Cerebellar nuclear complex (tissue), 1 donor: ENCODE results near the gene IL15RA.

Experiments
- DNase-seq, 2 experiments: peaks; one replicate each; lab custom pipeline; 2025; lab: John Stamatoyannopoulos, UW

Gene IL15RA, protein sequence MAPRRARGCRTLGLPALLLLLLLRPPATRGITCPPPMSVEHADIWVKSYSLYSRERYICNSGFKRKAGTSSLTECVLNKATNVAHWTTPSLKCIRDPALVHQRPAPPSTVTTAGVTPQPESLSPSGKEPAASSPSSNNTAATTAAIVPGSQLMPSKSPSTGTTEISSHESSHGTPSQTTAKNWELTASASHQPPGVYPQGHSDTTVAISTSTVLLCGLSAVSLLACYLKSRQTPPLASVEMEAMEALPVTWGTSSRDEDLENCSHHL

DNA sequence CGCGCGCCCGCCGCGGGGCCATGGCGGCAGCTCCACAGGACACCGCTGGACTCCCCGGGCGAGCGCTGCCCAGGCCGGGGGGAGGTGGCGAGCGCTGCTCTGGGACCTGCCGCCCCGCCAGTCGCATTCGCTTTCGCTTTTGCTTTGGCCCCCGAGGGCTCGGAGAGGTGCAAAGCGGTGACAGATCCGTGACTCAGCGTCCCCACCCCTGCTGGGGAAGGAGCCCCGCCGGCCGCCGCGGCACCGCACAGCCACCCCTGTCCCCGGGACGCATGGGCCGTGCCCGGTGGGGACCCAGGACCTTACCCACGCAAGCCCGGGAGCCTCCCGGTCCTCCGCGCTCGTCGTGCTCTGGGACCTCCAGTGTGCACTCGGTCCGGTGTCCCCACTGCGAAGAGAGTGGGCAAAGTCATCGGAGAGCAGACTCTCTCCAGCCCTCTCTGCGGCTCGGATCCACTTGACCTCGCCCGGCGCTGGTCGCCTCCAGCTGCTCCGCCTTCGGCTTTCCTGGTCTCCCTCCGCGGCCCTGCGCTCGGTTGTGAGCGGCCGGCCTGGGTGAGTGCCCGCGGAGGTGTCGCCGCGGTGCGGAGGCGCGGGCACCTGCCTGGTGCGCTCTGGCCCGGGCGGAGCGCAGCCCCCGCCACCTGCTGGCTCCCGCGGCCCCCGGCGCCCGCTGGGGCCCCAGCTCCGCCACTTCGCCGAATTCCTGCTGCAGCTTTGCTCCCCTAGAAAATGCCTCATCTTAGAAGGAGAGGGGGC, at the start of gene IL15RA:
IL15RA (minus strand) TSS at position 73 of the 759 bp plus-strand sequence; CDS start at position 22, 51 bp downstream.
- no peak for DNase-seq

DNA sequence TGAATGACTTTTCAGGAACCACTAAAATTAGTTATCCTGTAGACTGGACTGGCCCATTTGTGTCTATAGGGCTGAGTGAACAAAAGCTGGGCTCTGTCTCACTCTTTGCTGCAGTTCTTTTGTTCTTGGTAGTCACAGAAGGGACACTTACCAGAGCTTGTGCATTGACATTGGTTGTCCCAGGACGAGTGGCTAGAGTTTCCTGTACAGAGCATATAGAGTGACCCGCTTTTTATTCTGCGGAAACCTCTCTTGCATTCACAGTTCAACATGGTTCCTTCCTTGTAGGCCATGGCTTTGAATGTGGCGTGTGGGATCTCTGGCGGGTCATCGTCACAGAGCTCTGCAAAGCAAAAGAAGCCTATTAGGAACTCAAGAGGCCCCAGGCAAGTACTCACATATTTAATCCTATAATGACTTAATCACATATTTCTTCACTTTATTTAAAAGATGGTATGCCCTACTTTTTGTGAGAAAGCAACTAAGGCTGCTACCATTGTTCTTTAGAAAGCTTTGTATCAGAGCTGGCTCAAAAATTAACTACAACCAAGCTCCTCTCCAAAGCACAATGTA, 48.4 kb upstream of the IL15RA start:
- DNase-seq, result no peak

DNA sequence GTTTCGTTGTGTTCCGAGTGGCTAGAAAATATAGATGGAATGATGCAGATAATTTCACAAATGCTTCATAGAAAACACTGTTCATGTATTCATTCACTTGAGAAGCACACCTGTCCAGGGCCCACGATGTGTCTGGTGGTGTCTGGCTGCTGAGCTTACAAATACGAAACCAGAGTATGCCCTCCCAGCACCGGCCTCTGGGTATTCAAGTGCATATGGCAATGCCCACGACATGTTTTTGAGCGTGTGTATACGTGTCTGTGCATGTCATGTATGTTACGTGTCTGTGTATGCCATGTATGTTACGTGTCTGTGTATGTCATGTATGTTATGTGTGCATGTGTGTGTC, 47.0 kb upstream of the IL15RA start:
- DNase-seq, result no peak

DNA sequence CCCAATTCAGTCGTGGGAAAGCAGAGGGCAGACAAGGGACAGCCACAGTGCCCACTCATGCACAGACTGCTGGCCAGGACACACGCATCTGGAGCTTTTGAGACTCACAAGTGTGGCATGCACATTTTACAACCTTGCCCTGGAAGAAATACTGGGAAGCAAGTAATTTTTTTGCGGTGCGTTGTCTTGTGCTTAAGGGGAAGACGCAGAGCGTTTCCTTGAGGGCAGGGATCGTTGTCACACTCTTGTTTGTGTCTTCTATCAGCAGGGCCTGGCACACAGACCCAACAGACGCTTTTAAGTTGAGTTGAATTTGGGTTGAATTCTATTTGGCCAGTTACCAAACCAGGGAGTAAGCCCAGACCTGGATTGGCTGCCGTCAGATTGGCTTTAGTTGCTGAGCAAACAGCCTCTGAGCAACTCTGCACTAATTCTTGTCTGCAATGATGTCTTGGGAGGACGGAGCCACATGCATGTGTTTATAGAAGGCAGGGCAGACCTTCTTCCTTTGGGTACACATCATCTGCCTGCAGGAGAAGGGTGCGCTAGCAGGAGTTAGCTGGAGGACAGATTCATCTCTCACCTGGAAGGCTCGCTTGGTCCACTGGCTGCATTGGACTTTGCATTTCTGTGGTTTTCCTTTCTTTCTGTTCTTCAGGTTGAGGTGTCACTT, 46.5 kb upstream of the IL15RA start:
- DNase-seq, result no peak

DNA sequence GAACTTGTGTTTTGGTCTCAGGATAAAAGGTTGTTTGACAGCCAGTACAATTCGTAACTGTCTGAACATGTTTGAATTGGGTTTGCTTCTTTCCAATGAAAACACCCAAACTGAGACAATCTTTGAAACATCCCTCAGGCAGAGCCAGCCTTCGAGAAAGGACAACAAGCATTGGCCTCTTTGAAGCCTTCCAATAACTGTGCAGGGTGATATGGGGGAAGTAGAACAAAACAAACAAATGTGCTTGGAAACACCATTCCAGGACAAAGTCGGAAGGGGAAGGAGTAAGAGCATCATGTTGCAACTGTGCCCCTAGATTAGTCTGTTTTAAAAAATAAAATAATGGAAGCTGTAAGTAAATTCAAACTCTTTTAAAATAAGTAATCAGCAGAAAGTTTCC, 45.3 kb upstream of the IL15RA start:
- DNase-seq, result no peak

DNA sequence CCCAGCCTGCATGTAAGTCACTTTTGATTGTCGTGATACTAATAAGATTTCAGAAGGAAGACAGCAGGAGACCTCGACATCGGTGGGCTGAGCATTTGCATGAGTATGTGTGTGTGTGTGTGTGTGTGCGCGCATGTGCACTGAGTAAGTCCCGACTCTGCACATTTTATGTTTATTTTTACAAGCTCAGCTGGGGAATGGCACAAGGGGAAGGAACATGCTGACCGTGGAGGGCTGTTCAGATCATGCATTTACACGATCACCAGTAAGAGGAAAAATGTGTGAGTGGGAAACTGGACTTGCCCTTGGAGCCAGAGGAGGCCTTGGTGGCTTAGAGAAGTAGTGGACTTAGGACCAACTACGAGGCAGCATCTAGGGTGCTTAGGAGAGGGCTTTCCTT, 43.5 kb upstream of the IL15RA start:
- DNase-seq, result no peak

DNA sequence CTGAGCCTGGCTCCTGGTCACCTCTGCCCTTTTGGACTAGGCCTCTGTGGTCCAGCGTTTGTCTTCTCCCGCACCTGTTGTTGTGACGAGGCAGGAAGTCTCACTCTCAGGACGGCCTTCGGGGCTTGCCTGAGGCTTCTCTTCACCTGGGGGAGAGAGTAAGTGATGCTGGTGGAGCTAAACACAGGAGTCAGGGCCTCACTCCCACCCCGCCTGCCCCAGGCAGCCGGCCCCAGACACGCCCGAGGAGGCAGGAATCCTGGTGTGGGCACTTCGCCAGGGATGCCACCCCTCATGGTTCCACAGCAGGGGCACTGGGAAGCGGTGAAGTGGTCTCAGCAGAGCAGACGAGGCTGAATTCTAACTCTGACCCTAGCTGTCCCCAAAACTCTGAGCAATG, 42.5 kb upstream of the IL15RA start:
- DNase-seq, result no peak

DNA sequence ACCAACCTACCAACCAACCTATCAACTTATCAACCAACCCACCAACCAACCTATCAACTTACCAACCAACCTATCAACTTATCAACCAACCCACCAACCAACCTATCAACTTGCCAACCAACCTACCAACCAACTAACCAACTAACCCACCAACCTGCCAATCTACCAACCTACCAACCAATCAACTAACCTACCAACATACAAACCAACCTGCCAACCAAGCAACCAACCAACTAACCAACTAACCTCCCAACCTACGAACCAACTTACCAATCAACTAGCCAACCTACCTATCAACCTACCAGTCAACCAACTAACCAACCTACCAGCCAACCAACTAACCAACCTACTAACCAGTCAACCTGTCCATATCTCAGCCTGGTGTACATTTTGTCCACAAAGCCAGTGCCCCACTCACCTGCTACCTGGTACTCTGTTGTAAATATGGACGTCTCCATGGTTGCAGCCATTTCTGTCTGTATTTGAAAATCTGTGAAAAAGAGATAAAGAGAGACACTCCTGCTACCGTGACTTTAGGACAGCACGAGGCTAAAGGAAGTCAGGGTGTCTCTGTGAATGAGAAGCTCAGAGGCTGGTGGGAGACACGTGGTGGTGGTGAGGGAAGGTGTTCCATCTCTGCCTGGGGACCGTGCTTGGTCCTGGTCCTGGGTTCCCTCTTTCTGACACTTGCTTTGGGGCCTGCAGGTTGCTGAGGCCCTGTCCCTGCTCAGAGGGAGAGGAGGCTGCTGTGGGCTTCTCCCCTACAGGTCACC, 41.9 kb upstream of the IL15RA start:
- no peak for DNase-seq

DNA sequence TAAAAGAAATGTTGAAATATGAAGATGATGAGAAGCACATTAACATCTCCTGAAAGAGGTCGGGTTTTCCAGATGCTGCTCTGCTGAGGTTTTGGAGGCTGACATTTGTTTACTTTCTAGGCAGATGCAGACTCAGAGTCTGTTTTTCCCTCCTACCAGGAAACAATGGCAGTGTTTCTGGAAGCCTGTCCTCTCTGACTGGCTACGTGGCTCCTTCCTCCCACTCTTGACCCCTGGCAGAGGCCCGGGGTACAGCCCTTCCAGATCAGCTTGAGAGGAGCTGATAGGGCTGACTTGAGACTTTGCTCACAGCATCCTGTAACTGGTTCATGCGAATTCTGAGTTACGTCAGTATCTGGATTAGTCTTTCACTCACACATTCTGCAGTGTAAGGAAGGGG, 41.1 kb upstream of the IL15RA start:
- no peak for DNase-seq

DNA sequence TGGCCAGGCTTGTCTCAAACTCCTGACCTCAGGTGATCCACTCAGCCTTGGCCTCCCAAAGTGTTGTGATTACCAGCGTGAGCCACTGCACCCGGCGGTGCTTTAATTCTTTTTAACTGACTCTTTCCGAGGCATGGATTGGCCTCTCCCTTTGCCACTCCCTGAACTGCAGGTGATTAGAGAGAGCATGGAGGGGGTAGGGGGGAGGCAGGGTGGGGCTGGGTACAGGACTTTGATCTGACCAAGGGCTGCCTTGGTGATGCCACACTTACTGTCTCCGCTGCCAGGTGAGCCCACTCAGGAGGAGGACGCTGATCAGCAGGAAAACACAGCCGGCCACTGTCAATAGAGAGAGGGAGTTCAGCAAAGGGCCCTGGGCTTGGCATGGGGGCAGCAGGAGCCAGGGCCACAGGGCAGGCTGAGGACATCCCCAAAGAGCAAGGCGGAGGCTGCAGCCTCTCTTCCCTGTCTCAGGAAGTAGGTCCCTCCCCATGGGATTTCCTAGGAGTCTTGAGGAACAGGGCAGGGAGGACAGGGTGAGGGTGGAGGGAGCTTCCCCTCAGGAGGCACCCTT, 40.5 kb upstream of the IL15RA start:
- DNase-seq, result no peak

DNA sequence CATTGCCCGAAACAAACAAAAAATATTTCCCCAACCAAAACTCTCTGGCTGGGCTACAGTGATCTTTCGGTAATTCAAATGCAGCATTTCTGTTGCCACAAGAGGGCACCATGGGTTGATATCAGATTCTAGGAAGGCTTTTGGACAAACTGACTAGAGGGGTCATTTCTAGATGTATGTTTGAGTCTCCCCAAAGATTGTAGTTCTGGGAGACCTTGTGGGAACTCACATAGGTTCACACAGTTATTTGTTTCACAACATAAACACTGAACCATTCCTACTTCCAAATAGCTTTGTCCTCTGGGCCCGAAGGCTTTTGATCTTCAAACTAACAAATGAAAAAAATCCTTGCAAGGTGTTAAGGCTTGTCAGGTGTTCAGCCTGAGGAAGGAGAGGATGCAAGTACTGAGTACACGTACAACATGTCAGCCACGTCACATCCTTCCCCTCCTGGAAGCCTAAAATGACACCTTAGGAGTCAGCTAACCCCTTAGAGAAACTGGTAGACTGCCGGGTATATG, 37.0 kb upstream of the IL15RA start:
- DNase-seq, result no peak

DNA sequence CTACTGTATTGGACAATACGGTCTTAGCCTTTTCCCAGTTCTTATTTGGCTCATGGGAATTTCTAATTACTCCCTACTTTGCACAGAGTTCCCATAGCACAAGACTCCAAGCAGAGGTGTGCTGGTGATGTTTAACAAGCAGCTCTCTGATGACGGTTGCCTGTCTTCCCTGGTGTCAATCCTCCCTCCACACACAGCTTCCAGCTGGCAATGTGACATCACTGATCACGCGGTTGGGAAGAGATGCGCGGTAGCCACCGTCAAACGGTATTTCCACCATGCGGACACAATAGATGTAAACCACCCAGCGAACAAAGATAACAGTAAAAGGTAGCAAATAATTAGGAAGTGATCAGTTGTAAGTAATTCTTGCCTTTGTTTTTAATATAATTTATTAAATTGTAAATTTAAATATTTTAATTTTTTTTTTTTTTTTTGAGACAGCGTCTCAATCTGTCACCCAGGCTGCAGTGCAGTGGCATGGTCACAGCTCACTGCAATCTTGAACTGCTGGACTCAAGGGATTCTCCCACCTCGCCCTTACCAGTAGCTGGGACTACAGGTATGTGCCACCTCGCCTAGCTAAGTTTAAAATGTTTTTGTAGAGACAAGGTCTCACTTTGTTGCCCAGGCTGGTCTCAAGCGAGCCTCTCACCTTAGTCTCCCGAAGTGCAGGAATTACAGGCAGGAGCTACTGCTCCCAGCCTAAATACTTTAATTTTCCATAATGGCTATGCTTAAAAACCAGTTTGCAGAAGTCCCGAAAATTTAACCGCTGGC, 36.3 kb upstream of the IL15RA start:
- no peak for DNase-seq

DNA sequence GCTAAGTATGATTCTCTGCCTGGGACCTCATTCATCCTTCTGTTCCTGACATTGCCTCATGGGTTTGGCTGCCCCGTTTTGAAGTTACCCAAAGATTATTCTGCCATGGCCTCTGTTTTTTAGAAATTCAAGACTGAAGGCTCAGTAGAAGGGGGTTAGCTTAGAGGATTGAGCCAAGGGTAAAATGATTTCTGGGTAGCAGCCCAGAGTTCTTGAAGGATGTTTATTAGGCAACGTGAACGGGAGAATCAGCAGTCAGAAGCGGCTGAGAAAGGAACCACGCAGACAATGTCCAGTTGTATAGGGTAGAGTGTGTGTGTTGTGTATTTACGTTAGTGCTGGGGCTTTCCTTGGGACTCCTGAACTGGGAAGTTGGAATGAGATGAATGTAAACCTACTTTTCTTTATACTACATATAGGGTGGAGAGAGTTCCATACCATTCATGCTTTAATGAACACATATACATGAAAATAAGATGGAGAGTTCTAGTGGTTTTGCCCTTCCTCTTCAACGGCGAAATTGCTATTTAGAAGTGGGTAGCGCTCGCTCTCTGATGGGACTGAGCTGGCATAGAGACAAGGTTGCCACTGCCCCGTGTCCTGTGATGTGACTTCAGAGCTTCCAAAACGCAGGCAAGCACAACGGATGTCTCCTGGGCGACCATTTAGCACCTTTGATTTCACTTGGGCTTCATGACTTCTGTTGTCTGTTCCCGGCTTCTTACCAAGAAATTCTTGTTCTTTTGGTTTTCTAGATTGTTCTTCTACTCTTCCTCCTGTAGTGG, 35.0 kb upstream of the IL15RA start:
- no peak for DNase-seq

DNA sequence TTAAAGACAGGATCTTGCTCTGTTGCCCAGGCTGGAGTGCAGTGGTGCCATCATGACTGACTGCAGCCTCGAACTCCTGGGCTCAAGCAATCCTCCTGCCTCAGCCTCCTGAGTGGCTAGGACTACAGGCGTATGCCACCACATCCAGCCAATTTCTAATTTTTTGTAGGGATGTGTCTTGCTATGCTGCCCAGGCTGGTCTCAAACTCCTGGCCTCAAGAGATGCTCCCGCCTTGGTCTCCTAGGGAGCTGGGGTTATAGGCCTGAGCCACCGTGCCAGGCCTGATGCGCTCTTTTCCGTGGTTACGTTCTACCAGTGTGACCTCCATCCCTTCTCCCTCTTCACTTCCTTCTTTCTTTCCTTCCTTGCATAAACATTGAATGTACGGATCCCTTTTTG, 34.2 kb upstream of the IL15RA start:
- no peak for DNase-seq

DNA sequence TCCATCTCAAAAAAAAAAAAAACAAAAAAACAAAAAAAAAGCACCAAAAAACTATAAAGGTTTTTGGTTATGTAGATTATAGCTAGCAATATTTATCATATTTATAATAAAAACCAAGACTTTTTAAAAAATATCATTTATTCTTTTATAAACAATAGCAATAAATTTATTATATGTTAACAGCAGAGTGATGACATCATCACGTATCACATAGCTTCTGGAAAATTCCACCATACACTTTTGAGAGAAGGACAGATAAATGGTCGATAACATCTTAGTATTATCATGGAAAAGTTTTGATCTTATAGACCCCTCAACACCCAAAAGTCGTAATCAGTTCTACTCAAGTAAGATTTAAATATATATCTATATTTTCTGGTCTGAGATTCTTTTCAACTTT, 33.2 kb upstream of the IL15RA start:
- DNase-seq, result no peak

DNA sequence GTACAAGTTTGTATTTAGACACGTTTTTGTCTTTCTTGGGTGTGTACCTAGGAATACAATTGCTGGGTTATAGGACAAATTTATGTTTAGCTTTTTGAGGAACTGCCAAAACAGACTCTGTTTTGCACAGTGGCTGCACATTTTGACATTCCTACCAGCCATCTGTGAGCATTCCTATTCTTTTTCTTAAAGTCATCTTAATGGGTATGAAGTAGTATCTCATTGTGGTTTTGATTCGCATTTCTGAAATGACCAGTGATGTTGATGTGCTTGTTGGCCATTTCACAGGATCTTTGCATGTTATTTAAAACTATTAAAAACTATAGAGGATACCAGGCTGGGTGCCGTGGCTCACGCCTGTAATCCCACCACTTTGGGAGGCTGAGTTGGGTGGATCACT, 32.6 kb upstream of the IL15RA start:
- no peak for DNase-seq

DNA sequence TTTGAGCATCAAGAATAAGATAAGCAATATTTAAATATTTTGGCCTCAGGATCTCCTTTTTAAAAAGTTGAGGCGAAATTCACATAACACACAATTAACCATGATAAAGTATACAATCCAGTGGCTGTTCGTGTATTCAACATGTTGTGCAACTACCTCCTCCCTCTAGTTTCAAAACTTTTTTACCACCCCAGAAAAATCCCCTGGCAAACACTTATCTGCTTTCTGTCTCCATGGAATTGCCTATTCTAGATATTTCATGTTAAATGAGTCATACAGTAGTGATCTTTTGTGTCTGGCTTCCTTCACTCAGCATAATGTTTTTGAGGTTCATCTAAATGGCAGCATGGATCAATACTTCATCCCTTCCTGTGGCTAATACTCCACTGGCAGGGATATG, 31.8 kb upstream of the IL15RA start:
- no peak for DNase-seq

DNA sequence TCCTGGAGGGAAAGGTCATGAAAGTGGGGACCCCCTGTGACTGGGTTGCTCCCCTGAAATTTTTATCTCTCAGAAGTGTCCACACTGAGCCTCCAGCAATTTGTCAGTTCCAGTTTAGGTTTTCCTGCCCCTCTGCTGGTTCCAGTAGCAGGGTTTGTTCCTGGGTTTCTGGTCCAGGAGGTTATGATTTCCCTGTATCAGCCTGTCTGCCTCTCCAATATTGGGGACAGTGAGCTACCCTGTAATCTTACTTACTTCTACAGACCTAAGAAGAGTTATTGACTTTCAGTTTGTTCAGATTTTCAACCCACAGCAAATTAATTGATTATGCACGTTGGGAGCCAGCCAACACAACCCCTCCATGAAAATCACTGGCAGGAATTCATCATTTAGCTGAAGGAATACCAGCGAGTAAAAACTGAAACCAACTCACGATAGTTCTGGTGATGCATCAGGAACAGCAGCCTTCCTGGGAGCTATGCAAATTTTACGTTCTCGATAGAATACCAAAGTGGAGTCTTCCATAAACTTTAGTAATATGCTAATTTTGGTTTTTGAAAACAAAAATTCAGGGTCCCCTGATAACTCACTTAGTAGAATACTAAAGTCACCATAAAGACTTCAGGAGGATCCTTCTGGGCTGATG, 31.3 kb upstream of the IL15RA start:
- DNase-seq, result no peak

DNA sequence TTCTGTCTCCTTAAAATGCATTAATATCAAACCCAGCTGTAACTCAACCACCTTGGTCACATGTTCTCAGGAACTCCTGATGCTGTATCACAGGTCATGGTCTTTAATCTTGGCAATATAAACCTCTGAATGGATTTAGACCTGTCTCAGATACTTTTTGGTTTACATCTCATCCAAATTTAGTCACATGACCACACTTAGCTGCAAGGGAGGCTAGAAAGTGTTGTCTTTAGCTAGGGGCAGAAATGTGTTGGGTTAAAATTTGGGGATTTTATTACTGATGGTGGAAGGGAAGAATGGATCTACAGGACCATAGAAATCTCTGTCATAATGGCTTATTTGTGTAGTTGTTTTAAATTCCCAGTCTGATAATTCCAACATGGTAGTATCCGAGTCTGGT, 29.6 kb upstream of the IL15RA start:
- no peak for DNase-seq
